IMR-90 (cell line): ENCODE measurements around the gene KAT2A. TPM values are rescaled to one million over a fixed set of nuclear protein-coding genes. Genes with fewer than 3 reads are reported as not detected.

ENCODE experiments used
- ATAC-seq: fragments of 200-7000 bp; cut with Tn5 transposase; 2 replicates; pipeline ENCODE4 v1.9.1; 2020; ENCODE audit warnings: low read depth, mild to moderate bottlenecking, moderate library complexity
- BruUV-seq: library from RNA; stranded (reverse); fragments of 400-500 nt; replicated peaks from 2 replicates; lab custom pipeline; 2021; lab: Mats Ljungman, UMichigan
- CTCF ChIA-PET: fragments of 300-600 bp; formaldehyde crosslinking; extraction: SDS; loops from one replicate; lab custom pipeline; 2021; ENCODE audit warnings: antibody characterized with exemption; lab: Yijun Ruan, JAX
- POLR2A ChIA-PET: fragments of 300-600 bp; sonication (Branson Sonifier 250); formaldehyde crosslinking; loops from one replicate; lab custom pipeline; 2022; ENCODE audit warnings: antibody characterized with exemption; ENCODE audit not compliant: unreplicated experiment; lab: Charles Lee
- DNase-seq: peaks from one replicate; pipeline ENCODE4 v3.0.0; 2013
- H2AFZ ChIP-seq: replicated peaks from 2 replicates; pipeline ENCODE3; 2013; ENCODE audit warnings: low read length, mild to moderate bottlenecking; ENCODE audit not compliant: poor library complexity
- H2AK5ac ChIP-seq: 2 replicates; pipeline ENCODE4 v1.6.1; 2013; ENCODE audit warnings: low read depth, low read length, inconsistent platforms
- H2AK9ac ChIP-seq: replicated peaks from 2 replicates; pipeline ENCODE3; 2013; ENCODE audit warnings: mild to moderate bottlenecking, low read depth, low read length, moderate library complexity; ENCODE audit not compliant: poor library complexity
- H2BK120ac ChIP-seq: 2 replicates; pipeline ENCODE4 v1.6.1; 2013; ENCODE audit warnings: low read depth, low read length, inconsistent platforms
- H2BK15ac ChIP-seq: 3 replicates; pipeline ENCODE4 v1.6.1; 2013; ENCODE audit warnings: low read depth, low read length, inconsistent platforms
- H2BK20ac ChIP-seq: 2 replicates; pipeline ENCODE4 v1.6.1; 2013; ENCODE audit warnings: low read depth, mild to moderate bottlenecking, inconsistent platforms, low read length, moderate library complexity
- H2BK5ac ChIP-seq: 2 replicates; pipeline ENCODE4 v1.6.1; 2013; ENCODE audit warnings: mild to moderate bottlenecking, low read depth, low read length, inconsistent platforms; ENCODE audit not compliant: poor library complexity, severe bottlenecking
- H3K14ac ChIP-seq: replicated peaks from 2 replicates; pipeline ENCODE4 v1.6.1; 2013; ENCODE audit warnings: low read depth, low read length, inconsistent platforms
- H3K18ac ChIP-seq: 2 replicates; pipeline ENCODE4 v1.6.1; 2013; ENCODE audit warnings: low read depth, low read length, control low read depth
- H3K23ac ChIP-seq: 2 replicates; pipeline ENCODE4 v1.6.1; 2013; ENCODE audit warnings: low read depth, low read length, inconsistent platforms
- H3K27ac ChIP-seq: 2 replicates; pipeline ENCODE4 v1.5.1; 2013; ENCODE audit warnings: mild to moderate bottlenecking, control low read depth, low read length; ENCODE audit not compliant: insufficient read depth
- H3K27me3 ChIP-seq: 2 replicates; pipeline ENCODE4 v1.6.1; 2013; ENCODE audit warnings: low read length; ENCODE audit not compliant: control insufficient read depth, insufficient read depth
- H3K36me3 ChIP-seq: 2 replicates; pipeline ENCODE4 v1.6.1; 2013; ENCODE audit warnings: low read length, mixed read lengths; ENCODE audit not compliant: control insufficient read depth, insufficient read depth
- H3K4ac ChIP-seq: 2 replicates; pipeline ENCODE4 v1.6.1; 2013; ENCODE audit warnings: low read depth, low read length, inconsistent platforms
- H3K4me1 ChIP-seq: 2 replicates; pipeline ENCODE4 v1.6.1; 2013; ENCODE audit warnings: low read length, mixed read lengths; ENCODE audit not compliant: control insufficient read depth, insufficient read depth
- H3K4me2 ChIP-seq: 2 replicates; pipeline ENCODE4 v1.6.1; 2013; ENCODE audit warnings: low read depth, mild to moderate bottlenecking, control low read depth, low read length, moderate library complexity
- H3K4me3 ChIP-seq: 2 replicates; pipeline ENCODE4 v1.5.1; 2013; ENCODE audit warnings: low read depth, mild to moderate bottlenecking, control low read depth, low read length, moderate library complexity; ENCODE audit not compliant: insufficient read depth
- H3K56ac ChIP-seq: 2 replicates; pipeline ENCODE4 v1.6.1; 2013; ENCODE audit warnings: low read length, inconsistent platforms; ENCODE audit not compliant: insufficient read depth; ENCODE audit errors: extremely low read depth
- H3K79me1 ChIP-seq, 2 experiments: 2 replicates each; pipeline ENCODE4 v1.6.1; 2013; ENCODE audit warnings: low read length in 2 of 2, inconsistent platforms in 1 of 2, low read depth in 1 of 2
- H3K9ac ChIP-seq: 2 replicates; pipeline ENCODE4 v1.6.1; 2013; ENCODE audit warnings: low read depth, low read length, control low read depth
- H3K9me1 ChIP-seq: 2 replicates; pipeline ENCODE4 v1.6.1; 2013; ENCODE audit warnings: low read length, inconsistent platforms; ENCODE audit not compliant: insufficient read depth
- H3K9me3 ChIP-seq: 2 replicates; pipeline ENCODE4 v1.6.1; 2013; ENCODE audit warnings: low read length; ENCODE audit not compliant: control insufficient read depth, insufficient read depth
- H4K20me1 ChIP-seq: 2 replicates; pipeline ENCODE4 v1.6.1; 2013; ENCODE audit warnings: low read length, inconsistent platforms; ENCODE audit not compliant: insufficient read depth
- H4K5ac ChIP-seq: 2 replicates; pipeline ENCODE4 v1.6.1; 2013; ENCODE audit warnings: mild to moderate bottlenecking, low read depth, low read length, control low read depth
- H4K8ac ChIP-seq, 2 experiments: 2 replicates each; pipeline ENCODE4 v1.6.1; 2013; ENCODE audit warnings: low read depth in 2 of 2, low read length in 2 of 2, control low read depth in 1 of 2, inconsistent platforms in 1 of 2
- H4K91ac ChIP-seq: 2 replicates; pipeline ENCODE4 v1.6.1; 2013; ENCODE audit warnings: low read depth, low read length, inconsistent platforms; ENCODE audit not compliant: insufficient read depth
- WGBS, 2 experiments: methylation state at CpG; one replicate each; pipeline versions ENCODE4 v1.1.5 to v1.1.7; 2013; ENCODE audit warnings: missing lambda C conversion rate in 2 of 2; ENCODE audit not compliant: insufficient read length in 1 of 2; ENCODE audit errors: extremely low coverage in 2 of 2; 5-methylcytosine and 5-hydroxymethylcytosine counted together
- dilution Hi-C: fragments of 300-500 bp; cut with HindIII; formaldehyde crosslinking; loops from one replicate; pipeline ENCODE4 v1.14.3; 2018; ENCODE audit warnings: low sequenced_read_pairs; ENCODE audit not compliant: unreplicated experiment
- in situ Hi-C: fragments of 300-500 bp; cut with MboI; formaldehyde crosslinking; loops from 3 replicates; pipeline ENCODE4 v1.14.3; 2019; ENCODE audit warnings: low sequenced_read_pairs, inconsistent platforms, mixed read lengths
- intact Hi-C: fragments of 100-400 bp; cut with micrococcal nuclease; formaldehyde crosslinking; loops from 2 replicates; pipeline ENCODE4 v1.10.0; 2022
- polyA plus RNA-seq, 3 experiments: library from polyadenylated mRNA; depleted of rRNA; stranded (reverse); fragments of >200 nt; gene quantifications; 2 replicates each; pipeline ENCODE4 v1.2.3, GENCODE V29; 2012; ENCODE audit warnings: low replicate concordance in 1 of 3
- total RNA-seq: library from RNA; depleted of rRNA; stranded (reverse); fragments of >200 nt; gene quantifications from 2 replicates; pipeline ENCODE4 v1.2.3, GENCODE V29; 2012
- TF ChIP-seq, protein P1 (sequence below): conservative IDR thresholded peaks from 2 replicates; pipeline ENCODE4 v1.5.1; 2012; ENCODE audit warnings: mild to moderate bottlenecking, low read depth, low read length, improper control_type of control experiment

KAT2A gene
- total and polyA plus RNA-seq, 2 of the 4 experiments (the other 2 are of a cell fraction): 6.3 to 28.2 TPM

DNA sequence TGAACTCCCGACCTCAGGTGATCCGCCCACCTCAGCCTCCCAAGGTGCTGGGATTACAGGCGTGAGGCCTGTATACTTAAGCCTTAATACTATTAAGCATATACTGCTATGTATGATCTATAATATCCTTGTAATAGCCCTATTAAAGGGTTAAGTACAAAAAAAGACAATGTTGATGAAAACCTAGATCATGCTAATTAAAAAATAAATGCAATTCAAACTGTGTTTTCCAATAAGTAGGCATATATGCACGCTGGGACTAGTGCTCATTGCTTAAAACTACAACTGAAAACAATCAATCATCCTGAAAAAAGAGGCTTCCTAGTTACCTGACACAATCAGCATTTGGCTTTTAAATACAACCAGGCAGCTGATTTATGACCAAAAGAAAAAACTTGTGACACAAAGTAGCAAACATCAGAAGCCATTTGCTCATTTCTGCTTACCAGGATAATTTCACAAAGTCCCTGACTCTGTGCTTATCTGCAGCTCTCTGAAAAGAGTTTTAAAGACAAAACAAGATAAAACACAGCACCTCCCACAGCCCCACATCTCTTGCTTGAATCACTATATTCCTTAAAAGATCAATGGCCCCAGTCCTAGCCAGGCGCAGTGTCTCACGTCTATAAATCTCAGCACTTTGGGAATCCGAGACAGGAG is 34.0 kb downstream of the KAT2A start:
- H3K23ac ChIP-seq: no peak overlapping the region
- no peak for DNase-seq
- H3K18ac ChIP-seq: no peak overlapping the region
- peaks cover 34% of the 10 kb centered on the region for H3K27me3 ChIP-seq
- no peak overlapping the region for H3K9ac ChIP-seq
- H3K4me3 ChIP-seq: no peak overlapping the region
- H2BK5ac ChIP-seq: no peak overlapping the region
- H3K9me3 ChIP-seq: no peaks in the 10 kb centered on the region
- H3K27ac ChIP-seq: no peak overlapping the region
- H2AK5ac ChIP-seq: no peak overlapping the region
- no peak overlapping the region for H3K14ac ChIP-seq
- no TSS peak for BruUV-seq
- no peak overlapping the region for H2BK15ac ChIP-seq
- no peak overlapping the region for H2BK120ac ChIP-seq
- H3K36me3 ChIP-seq: no peaks in the 10 kb centered on the region
- ATAC-seq: no peak
- TF ChIP-seq, protein P1, sequence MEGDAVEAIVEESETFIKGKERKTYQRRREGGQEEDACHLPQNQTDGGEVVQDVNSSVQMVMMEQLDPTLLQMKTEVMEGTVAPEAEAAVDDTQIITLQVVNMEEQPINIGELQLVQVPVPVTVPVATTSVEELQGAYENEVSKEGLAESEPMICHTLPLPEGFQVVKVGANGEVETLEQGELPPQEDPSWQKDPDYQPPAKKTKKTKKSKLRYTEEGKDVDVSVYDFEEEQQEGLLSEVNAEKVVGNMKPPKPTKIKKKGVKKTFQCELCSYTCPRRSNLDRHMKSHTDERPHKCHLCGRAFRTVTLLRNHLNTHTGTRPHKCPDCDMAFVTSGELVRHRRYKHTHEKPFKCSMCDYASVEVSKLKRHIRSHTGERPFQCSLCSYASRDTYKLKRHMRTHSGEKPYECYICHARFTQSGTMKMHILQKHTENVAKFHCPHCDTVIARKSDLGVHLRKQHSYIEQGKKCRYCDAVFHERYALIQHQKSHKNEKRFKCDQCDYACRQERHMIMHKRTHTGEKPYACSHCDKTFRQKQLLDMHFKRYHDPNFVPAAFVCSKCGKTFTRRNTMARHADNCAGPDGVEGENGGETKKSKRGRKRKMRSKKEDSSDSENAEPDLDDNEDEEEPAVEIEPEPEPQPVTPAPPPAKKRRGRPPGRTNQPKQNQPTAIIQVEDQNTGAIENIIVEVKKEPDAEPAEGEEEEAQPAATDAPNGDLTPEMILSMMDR: no peak
- H2BK20ac ChIP-seq: no peak overlapping the region
- H2AK9ac ChIP-seq: no peak overlapping the region
- H3K4ac ChIP-seq: no peak overlapping the region
- no peak overlapping the region for H4K91ac ChIP-seq
- ChIA-PET CTCF (no interaction called here), POLR2A (no interaction called here)
- no peak overlapping the region for H3K56ac ChIP-seq
- no peak overlapping the region for H4K5ac ChIP-seq
- H3K9me1 ChIP-seq: no peaks in the 10 kb centered on the region
- H2AFZ ChIP-seq: no peak overlapping the region
- WGBS, 2 experiments: 0% methylated on average over 1 of the region's 7 CpGs; no CpG with 5 or more reads in 1 of the 2 experiments
- intact Hi-C loops: no loop called here
- in situ Hi-C loops: no loop called here
- no peaks in the 10 kb centered on the region for H3K4me1 ChIP-seq
- no peak overlapping the region for H4K8ac ChIP-seq
- dilution Hi-C loops: no loop called here
- H3K79me1 ChIP-seq: no peaks in the 10 kb centered on the region
- H3K4me2 ChIP-seq: no peak overlapping the region
- no peaks in the 10 kb centered on the region for H4K20me1 ChIP-seq
